OCI-LY1 (cell line): Measurements from ENCODE around the gene AVPI1.

ENCODE experiments used
- H2AFZ ChIP-seq: fragments of 200-600 bp; sonication (generic), shearing (Covaris generic); 2 replicates; pipeline ENCODE4 v1.6.0; 2014; ENCODE audit warnings: antibody characterized with exemption, mild to moderate bottlenecking, low read length
- H3F3A ChIP-seq: fragments of 200-600 bp; sonication (generic), shearing (Covaris generic); 2 replicates; pipeline ENCODE4 v1.6.0; 2014; ENCODE audit warnings: mild to moderate bottlenecking, antibody characterized with exemption, low read length, moderate library complexity; ENCODE audit not compliant: insufficient read depth
- H3K27ac ChIP-seq: fragments of 200-600 bp; sonication (generic); 2 replicates; pipeline ENCODE4 v1.5.1; 2014; ENCODE audit warnings: low read length, mixed run types, mild to moderate bottlenecking, low read depth; ENCODE audit not compliant: poor library complexity, severe bottlenecking
- H3K27me3 ChIP-seq: fragments of 200-600 bp; sonication (generic); 2 replicates; pipeline ENCODE4 v1.6.0; 2014; ENCODE audit warnings: antibody characterized with exemption, mild to moderate bottlenecking, low read length, moderate library complexity; ENCODE audit not compliant: insufficient read depth
- H3K36me3 ChIP-seq: fragments of 200-600 bp; sonication (generic); 2 replicates; pipeline ENCODE4 v1.6.1; 2014; ENCODE audit warnings: mild to moderate bottlenecking, antibody characterized with exemption, low read length, moderate library complexity, mixed read lengths; ENCODE audit not compliant: insufficient read depth
- H3K4me1 ChIP-seq: fragments of 200-600 bp; sonication (generic); 2 replicates; pipeline ENCODE4 v1.5.1; 2014; ENCODE audit warnings: mild to moderate bottlenecking, low read length, moderate library complexity; ENCODE audit not compliant: insufficient read depth, severe bottlenecking
- H3K4me2 ChIP-seq: fragments of 200-600 bp; sonication (generic), shearing (Covaris generic); 2 replicates; pipeline ENCODE4 v1.6.1; 2014; ENCODE audit warnings: low read length
- H3K4me3 ChIP-seq: fragments of 200-600 bp; sonication (generic); 2 replicates; pipeline ENCODE4 v1.5.1; 2014; ENCODE audit warnings: low read length, low read depth, mild to moderate bottlenecking, mixed read lengths; ENCODE audit not compliant: poor library complexity, severe bottlenecking
- H3K79me2 ChIP-seq: fragments of 200-600 bp; shearing (Covaris generic); 2 replicates; pipeline ENCODE4 v1.6.1; 2016; ENCODE audit warnings: mixed run types, low read length, mixed read lengths; ENCODE audit not compliant: insufficient read depth
- H3K9ac ChIP-seq: fragments of 200-600 bp; sonication (generic), shearing (Covaris generic); 2 replicates; pipeline ENCODE4 v1.6.1; 2014; ENCODE audit warnings: mild to moderate bottlenecking, low read length, mixed read lengths
- H3K9me2 ChIP-seq: fragments of 200-600 bp; sonication (generic), shearing (Covaris generic); 2 replicates; pipeline ENCODE4 v1.6.1; 2014; ENCODE audit warnings: low read depth, mild to moderate bottlenecking, low read length, mixed read lengths
- H3K9me3 ChIP-seq: fragments of 200-600 bp; shearing (Covaris generic); 2 replicates; pipeline ENCODE4 v1.6.1; 2014; ENCODE audit warnings: low read length, mixed read lengths
- H4K20me1 ChIP-seq: fragments of 200-600 bp; sonication (generic), shearing (Covaris generic); 2 replicates; pipeline ENCODE4 v1.6.0; 2016; ENCODE audit warnings: mild to moderate bottlenecking, low read length; ENCODE audit not compliant: insufficient read depth
- CTCF ChIP-seq: fragments of 200-600 bp; sonication (generic), shearing (Covaris generic); IDR thresholded peaks from 2 replicates; pipeline ENCODE4 v1.5.1; 2017; ENCODE audit warnings: mild to moderate bottlenecking, antibody characterized with exemption, low read length, moderate library complexity, mixed read lengths
- EZH2 ChIP-seq: fragments of 200-600 bp; sonication (generic), shearing (Covaris generic); IDR thresholded peaks from 2 replicates; pipeline ENCODE4 v1.8.0; 2017; ENCODE audit warnings: borderline replicate concordance, mixed run types, mild to moderate bottlenecking, antibody characterized with exemption, low read length, moderate library complexity, mixed read lengths

AVPI1 gene

GRCh38 chr10:97708167-97708566 is 21.1 kb upstream of the AVPI1 start:
- TF ChIP-seq CTCF = no peak
- no peak for TF ChIP-seq EZH2
- H3K79me2 ChIP-seq = no peaks in the 10 kb centered on the region
- H3K4me2 ChIP-seq = no peak overlapping the region
- H2AFZ ChIP-seq = no peak overlapping the region
- no peaks in the 10 kb centered on the region for H3K9me3 ChIP-seq
- no peak overlapping the region for H3K9ac ChIP-seq
- no peaks in the 10 kb centered on the region for H3K4me1 ChIP-seq
- H3K4me3 ChIP-seq = no peak overlapping the region
- H3K27me3 ChIP-seq = no peaks in the 10 kb centered on the region
- H3K27ac ChIP-seq = no peak overlapping the region
- no peaks in the 10 kb centered on the region for H4K20me1 ChIP-seq
- H3F3A ChIP-seq = no peaks in the 10 kb centered on the region
- H3K9me2 ChIP-seq = no peaks in the 10 kb centered on the region
- H3K36me3 ChIP-seq = no peaks in the 10 kb centered on the region

GRCh38 chr10:97707134-97707861 is 20.3 kb upstream of the AVPI1 start:
- H2AFZ ChIP-seq = no peak overlapping the region
- H3F3A ChIP-seq = no peaks in the 10 kb centered on the region
- H3K9me3 ChIP-seq = no peaks in the 10 kb centered on the region
- no peaks in the 10 kb centered on the region for H3K4me1 ChIP-seq
- no peaks in the 10 kb centered on the region for H3K36me3 ChIP-seq
- no peaks in the 10 kb centered on the region for H4K20me1 ChIP-seq
- H3K9me2 ChIP-seq = no peaks in the 10 kb centered on the region
- no peak overlapping the region for H3K4me2 ChIP-seq
- no peak overlapping the region for H3K9ac ChIP-seq
- H3K27me3 ChIP-seq = no peaks in the 10 kb centered on the region
- no peak overlapping the region for H3K27ac ChIP-seq
- TF ChIP-seq EZH2 (no peak), CTCF (no peak)
- H3K4me3 ChIP-seq = no peak overlapping the region
- no peaks in the 10 kb centered on the region for H3K79me2 ChIP-seq

- no peaks in the 10 kb centered on the region for H3K9me3 ChIP-seq
- H3K36me3 ChIP-seq = no peaks in the 10 kb centered on the region
- H3K4me1 ChIP-seq = no peaks in the 10 kb centered on the region
- no peaks in the 10 kb centered on the region for H3K27me3 ChIP-seq
- no peak overlapping the region for H3K4me3 ChIP-seq
- no peaks in the 10 kb centered on the region for H3F3A ChIP-seq
- no peaks in the 10 kb centered on the region for H3K79me2 ChIP-seq
- TF ChIP-seq CTCF (no peak), EZH2 (no peak)
- no peak overlapping the region for H3K4me2 ChIP-seq
- H3K9ac ChIP-seq = no peak overlapping the region
- no peaks in the 10 kb centered on the region for H4K20me1 ChIP-seq
- H3K9me2 ChIP-seq = no peaks in the 10 kb centered on the region
- no peak overlapping the region for H3K27ac ChIP-seq
- no peak overlapping the region for H2AFZ ChIP-seq
These were observed 18.1 kb upstream of the AVPI1 start for GRCh38 chr10:97705006-97705670.
